Stimulated activated CD4-positive, alpha-beta T cell treated with anti-CD3 and anti-CD28 coated beads, Interleukin-2, amount 100 ng/mL, for 24 hours (primary cell): ENCODE results near the gene P2RY4.
"Not testable (repeated sequence)": the region's sequence is repeated elsewhere in the genome, so short reads cannot be mapped to it uniquely, and the experiment has no call there.

Experiments
- DNase-seq, 2 donors: peaks; one replicate each; pipeline ENCODE4 v3.0.0-alpha.2; 2020

The P2RY4 gene

DNA sequence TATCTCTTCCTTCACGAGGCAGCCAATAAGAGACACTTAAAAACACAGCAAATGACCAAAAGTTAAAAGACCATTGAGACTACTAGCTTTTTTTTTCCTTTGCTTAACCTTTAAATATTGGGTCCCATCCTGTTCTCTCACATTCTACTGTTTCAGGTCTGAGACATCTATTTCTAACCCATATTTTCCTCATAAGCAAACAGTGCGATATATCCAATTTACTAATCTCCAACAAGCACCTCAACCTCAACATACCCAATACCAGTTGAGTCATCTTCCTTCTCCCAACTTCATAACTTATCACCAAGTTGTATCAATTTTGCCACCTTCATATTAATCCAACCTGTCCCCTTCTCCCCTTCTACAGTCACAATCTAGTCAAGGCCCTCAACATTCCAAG is 18.5 kb downstream of the P2RY4 start:
- no peak for DNase-seq

DNA sequence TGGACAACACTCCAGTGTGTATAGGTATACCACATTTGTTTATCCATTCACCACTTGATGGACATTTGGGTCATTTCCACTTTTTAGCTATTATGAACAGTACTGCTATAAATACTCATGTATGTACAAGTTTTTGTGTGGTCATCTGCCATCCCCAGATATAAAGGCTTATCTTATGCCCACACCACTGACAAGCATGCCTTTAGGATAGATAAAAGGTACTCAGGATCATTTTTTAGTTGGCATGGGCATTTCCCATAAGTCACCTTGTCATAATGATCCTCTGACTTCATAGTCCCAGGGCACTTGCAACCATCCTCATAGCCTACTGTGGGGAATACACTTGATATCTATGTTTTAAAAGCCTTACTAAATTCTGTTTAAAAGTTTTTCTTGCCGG is 19.3 kb downstream of the P2RY4 start:
- no peak for DNase-seq

DNA sequence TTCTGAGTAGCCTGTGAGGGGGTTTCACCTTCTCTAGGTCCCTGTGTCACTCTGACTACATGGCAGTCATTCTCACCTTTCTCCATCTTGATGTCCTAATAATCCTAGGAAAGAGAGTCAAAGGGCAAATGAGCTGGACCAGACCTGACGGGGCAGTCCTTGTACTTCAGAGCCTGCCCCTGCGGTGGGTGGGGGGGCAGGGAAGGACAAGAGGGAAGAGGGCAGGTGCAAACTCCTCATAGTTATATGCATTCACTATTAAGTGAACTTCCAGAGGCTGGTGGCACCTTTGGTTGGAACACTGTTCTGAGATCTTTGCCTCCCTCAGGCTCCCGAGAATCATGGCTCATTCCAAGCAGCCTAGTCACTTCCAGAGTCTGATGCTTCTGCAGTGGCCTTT is 25.6 kb downstream of the P2RY4 start, which contains the start of gene AWAT1:
TSS of gene AWAT1 (plus strand) at position 301 of the 400 bp plus-strand sequence. CDS start at position 342, 41 bp downstream.
- no peak for DNase-seq

DNA sequence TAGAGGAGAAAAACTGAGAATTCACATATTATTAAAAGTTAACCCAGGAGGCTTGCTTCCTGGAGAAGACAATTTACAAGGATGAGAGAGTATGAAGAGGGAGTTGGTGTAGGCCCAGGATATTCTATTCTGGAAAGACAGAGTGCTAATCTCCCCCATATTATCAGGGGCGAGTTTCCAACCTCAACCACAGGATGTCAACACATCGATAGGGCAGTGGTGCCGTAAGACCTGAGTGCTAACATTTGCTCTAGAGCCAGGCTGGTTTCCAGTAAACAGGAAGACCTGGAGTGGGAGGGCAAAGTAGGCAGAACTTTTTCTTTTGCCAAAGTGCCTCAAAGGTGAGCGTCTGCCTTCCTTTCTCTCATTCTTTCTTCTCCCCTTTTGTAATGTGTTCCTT is 28.3 kb downstream of the P2RY4 start:
- no peak for DNase-seq

DNA sequence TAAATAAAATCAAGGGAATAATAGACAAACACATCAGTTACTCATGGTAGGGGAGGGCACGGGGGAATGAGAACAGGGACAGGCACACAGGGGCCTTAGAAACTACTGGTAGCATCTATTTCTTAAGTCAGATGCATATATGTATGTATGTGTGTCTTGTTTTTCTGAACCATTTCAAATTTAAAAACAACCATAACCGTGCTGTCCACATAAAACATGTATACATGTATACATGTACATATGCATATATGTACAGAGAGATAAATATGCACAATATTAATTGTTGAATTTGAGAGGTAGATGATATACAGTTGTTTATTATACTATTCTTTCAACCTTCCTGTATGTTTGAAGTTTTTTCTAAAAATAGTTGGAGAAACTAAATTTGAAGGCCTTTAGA is 33.3 kb downstream of the P2RY4 start:
- DNase-seq: no peak

DNA sequence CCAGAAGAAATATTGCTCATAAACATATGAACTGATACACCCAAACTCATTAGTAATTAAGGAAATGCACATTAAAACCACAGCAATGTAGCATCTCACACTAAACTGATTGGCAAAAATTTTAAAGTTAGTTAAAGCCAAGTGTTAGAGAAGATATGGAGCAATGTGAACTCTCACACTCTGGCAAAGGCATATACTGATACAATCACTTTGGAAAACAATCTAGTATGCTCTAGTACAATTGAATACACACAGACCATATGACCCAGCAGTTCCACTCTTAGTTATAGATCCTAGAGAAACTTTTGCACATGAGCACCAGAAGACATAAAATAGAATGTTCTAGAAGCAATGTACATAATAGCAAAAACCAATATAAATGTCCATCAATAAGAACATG is 34.0 kb downstream of the P2RY4 start:
- DNase-seq: no peak

DNA sequence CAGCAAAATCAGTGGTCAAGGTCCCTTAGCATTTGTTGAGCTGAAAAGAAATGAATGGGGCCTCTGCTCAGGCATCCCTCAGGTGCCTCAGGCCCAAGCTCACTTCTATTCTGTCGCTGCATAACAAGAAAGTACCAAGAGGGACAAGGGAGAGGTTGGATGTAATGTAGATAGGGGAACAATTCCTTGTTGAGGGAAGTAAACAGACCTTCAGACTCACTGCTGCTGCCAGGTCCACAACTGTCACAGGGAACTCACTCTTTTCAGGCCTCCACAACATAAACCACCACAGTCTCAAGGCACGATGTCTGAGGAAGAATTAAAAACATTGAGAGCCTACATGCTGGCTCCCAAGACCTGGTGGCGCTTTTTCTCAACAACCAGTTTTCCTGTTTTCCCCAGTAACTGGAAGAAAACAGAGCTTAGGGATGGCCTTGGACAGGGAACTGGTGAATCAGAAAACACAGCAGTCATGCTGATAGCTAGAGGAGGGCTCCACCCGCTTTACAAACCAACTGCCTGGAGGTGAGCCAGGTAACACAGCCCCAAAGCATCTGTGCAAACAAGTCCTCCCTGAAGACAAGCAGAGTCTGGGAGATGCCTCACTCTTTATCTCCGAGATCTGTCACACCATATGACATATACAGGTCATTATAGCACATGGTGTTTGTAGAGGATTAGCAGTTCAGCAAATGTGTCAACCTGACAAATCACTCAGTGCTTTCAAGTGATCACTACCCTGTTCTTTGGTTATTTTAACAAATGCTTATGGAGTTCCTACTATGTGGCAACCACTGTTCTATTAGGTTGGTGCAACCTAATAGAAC is 39.9 kb downstream of the P2RY4 start:
- DNase-seq: no peak

DNA sequence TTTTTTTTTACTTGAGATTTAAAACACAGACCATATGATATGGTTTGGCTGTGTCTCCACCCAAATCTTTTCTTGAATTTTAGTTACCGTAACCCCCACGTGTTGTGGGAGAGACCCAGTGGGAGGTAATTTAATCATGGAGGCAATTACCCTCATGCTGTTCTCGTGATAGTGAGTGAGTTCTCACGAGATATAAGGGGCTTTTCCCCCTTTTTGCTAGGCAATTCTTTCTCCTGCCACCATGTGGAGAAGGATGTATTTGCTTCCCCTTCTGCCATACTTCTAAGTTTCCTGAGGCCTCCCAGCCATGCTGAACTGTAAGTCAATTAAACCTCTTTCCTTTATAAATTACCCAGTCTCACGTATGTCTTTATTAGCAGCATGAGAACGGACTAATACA is 50.4 kb downstream of the P2RY4 start:
- DNase-seq: not testable (repeated sequence)

DNA sequence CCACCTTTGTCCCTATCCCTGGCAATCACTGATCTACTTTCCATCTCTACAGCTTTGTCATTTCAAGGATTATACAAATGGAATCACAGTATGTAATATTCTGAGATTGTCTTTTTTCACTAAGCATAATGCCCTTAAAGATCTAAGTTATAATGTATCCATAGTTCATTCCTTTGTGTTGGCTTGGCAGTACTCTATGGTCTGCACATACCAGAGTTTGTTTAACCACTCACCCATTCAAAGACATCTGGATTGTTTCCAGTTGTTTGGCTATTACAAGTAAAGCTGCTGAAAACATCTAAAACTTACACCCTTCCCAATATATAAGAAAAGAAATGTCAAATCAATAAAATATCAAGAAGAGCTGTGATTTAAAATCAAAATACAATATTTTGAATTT is 51.5 kb downstream of the P2RY4 start:
- no peak for DNase-seq
